DND-41 (cell line): ENCODE results near the gene CLECL1.
"Not testable (repeated sequence)": the region's sequence is repeated elsewhere in the genome, so short reads cannot be mapped to it uniquely, and the experiment has no call there.

Experiments used
- ATAC-seq: fragments of 200-7000 bp; cut with Tn5 transposase; 3 replicates; pipeline ENCODE4 v1.9.1; 2021; ENCODE audit warnings: low read depth; ENCODE audit not compliant: insufficient read depth
- DNase-seq: peaks from one replicate; pipeline ENCODE4 v3.0.0-alpha.2; 2020
- H2AFZ ChIP-seq: 2 replicates; pipeline ENCODE4 v1.6.0; 2012; ENCODE audit warnings: low read depth, low read length
- H3K27ac ChIP-seq: 2 replicates; pipeline ENCODE4 v1.5.1; 2012; ENCODE audit warnings: low read length, inconsistent platforms
- H3K27me3 ChIP-seq: fragments of 200-600 bp; sonication (generic); 2 replicates; pipeline ENCODE4 v1.6.0; 2012; ENCODE audit warnings: low read length, mild to moderate bottlenecking, inconsistent platforms; ENCODE audit not compliant: insufficient read depth, poor library complexity
- H3K36me3 ChIP-seq: 2 replicates; pipeline ENCODE4 v1.5.1; 2012; ENCODE audit warnings: low read length, inconsistent platforms; ENCODE audit not compliant: insufficient read depth
- H3K4me1 ChIP-seq: 2 replicates; pipeline ENCODE4 v1.5.1; 2012; ENCODE audit warnings: mild to moderate bottlenecking, low read length; ENCODE audit not compliant: insufficient read depth
- H3K4me2 ChIP-seq: 2 replicates; pipeline ENCODE4 v1.6.0; 2012; ENCODE audit warnings: mild to moderate bottlenecking, moderate library complexity, low read length, inconsistent platforms; ENCODE audit not compliant: insufficient read depth
- H3K4me3 ChIP-seq, 2 experiments: fragments of 200-600 bp in 1 of 2; shearing (Covaris generic) in 1 of 2; 2 replicates each; pipeline ENCODE4 v1.5.1; 2012 to 2016; ENCODE audit warnings: inconsistent platforms in 2 of 2, low read length in 2 of 2, mild to moderate bottlenecking in 2 of 2, low read depth in 1 of 2, moderate library complexity in 1 of 2
- H3K79me2 ChIP-seq: 2 replicates; pipeline ENCODE4 v1.6.0; 2012; ENCODE audit warnings: low read length, inconsistent platforms; ENCODE audit not compliant: insufficient read depth
- H3K9ac ChIP-seq: 2 replicates; pipeline ENCODE4 v1.6.0; 2012; ENCODE audit warnings: low read depth, mild to moderate bottlenecking, inconsistent platforms, low read length, moderate library complexity
- H3K9me3 ChIP-seq: 2 replicates; pipeline ENCODE4 v1.5.1; 2012; ENCODE audit warnings: low read length, moderate library complexity, mild to moderate bottlenecking, inconsistent platforms; ENCODE audit not compliant: insufficient read depth, severe bottlenecking
- H4K20me1 ChIP-seq: 2 replicates; pipeline ENCODE4 v1.6.0; 2012; ENCODE audit warnings: low read length; ENCODE audit not compliant: insufficient read depth
- CTCF ChIP-seq: IDR thresholded peaks from 2 replicates; pipeline ENCODE4 v1.5.1; 2012; ENCODE audit warnings: borderline replicate concordance, low read length, moderate library complexity, mild to moderate bottlenecking; ENCODE audit not compliant: poor library complexity, severe bottlenecking; ENCODE audit errors: extremely low read depth
- EZH2 ChIP-seq: IDR thresholded peaks from 3 replicates; pipeline ENCODE4 v1.6.1; 2012; ENCODE audit warnings: borderline replicate concordance, low read depth, mild to moderate bottlenecking, moderate library complexity, low read length, inconsistent platforms; ENCODE audit not compliant: severe bottlenecking

Gene CLECL1

GRCh38 chr12:9697619-9698018 lies 35.3 kb downstream of the CLECL1 start:
- H4K20me1 ChIP-seq, result no peaks in the 10 kb centered on the region
- H3K79me2 ChIP-seq, result no peaks in the 10 kb centered on the region
- peaks cover 9% of the 10 kb centered on the region for H3K9me3 ChIP-seq
- DNase-seq (no peak), ATAC-seq (no peak)
- no peak overlapping the region for H3K9ac ChIP-seq
- no peak overlapping the region for H2AFZ ChIP-seq
- TF ChIP-seq EZH2 (no peak), CTCF (no peak)
- H3K4me2 ChIP-seq, result no peak overlapping the region
- no peaks in the 10 kb centered on the region for H3K27me3 ChIP-seq
- peaks cover 20% of the 10 kb centered on the region for H3K4me1 ChIP-seq
- peaks cover 10% of the 10 kb centered on the region; the same call in 1 of the 2 replicates for H3K36me3 ChIP-seq
- H3K27ac ChIP-seq, result no peak overlapping the region
- H3K4me3 ChIP-seq, result no peak overlapping the region

- H3K9ac ChIP-seq, H3K27me3 ChIP-seq, H3K4me1 ChIP-seq, H3K4me3 ChIP-seq, H3K79me2 ChIP-seq, DNase-seq, H3K4me2 ChIP-seq, H3K9me3 ChIP-seq, H3K36me3 ChIP-seq, H2AFZ ChIP-seq, H4K20me1 ChIP-seq, H3K27ac ChIP-seq, ATAC-seq: not testable (repeated sequence)
Measured at GRCh38 chr12:9695661-9696060, 37.2 kb downstream of the CLECL1 start.

- not testable (repeated sequence) for H3K9ac ChIP-seq, H4K20me1 ChIP-seq, H3K79me2 ChIP-seq, H3K27ac ChIP-seq, H3K9me3 ChIP-seq, H3K36me3 ChIP-seq, DNase-seq, H2AFZ ChIP-seq, H3K4me2 ChIP-seq, H3K4me1 ChIP-seq, H3K27me3 ChIP-seq, ATAC-seq, H3K4me3 ChIP-seq
Measured at GRCh38 chr12:9695150-9695549, 37.7 kb downstream of the CLECL1 start.

GRCh38 chr12:9694241-9694640 lies 38.7 kb downstream of the CLECL1 start:
- Histone ChIP-seq H2AFZ (no peak overlapping the region), H3K27ac (no peak overlapping the region), H3K4me3 (no peak overlapping the region), H3K4me1 (no peaks in the 10 kb centered on the region), H3K36me3 (peaks cover 14% of the 10 kb centered on the region; the same call in 1 of the 2 replicates), H3K9ac (no peak overlapping the region), H3K4me2 (no peak overlapping the region), H4K20me1 (no peaks in the 10 kb centered on the region), H3K27me3 (no peaks in the 10 kb centered on the region), H3K9me3 (peaks cover 9% of the 10 kb centered on the region), H3K79me2 (no peaks in the 10 kb centered on the region)
- TF ChIP-seq EZH2, result no peak
- TF ChIP-seq CTCF, result no peak
- ATAC-seq, result no peak
- no peak for DNase-seq
